ENCODE data around the gene RBM26. TPM values are rescaled to one million over a fixed set of nuclear protein-coding genes. Genes with fewer than 3 reads are reported as not detected.

Gene RBM26
- total RNA-seq, 4 donors from 2014 or later: 14.9 to 44.8 (median 23.1) TPM

GRCh38 chr13:79419365-79419764 lies 13.3 kb upstream of the RBM26 start:
- in situ Hi-C loops (cut with MboI; ENCODE audit: low sequenced_read_pairs in 4 of 4): loop anchor here in 2 of 4 donors (25.0 kb wide), 1 partner anchor 918 kb away; the partner anchor contains the start of gene SPRY2 (in 2 of the 2)
- intact Hi-C loops (cut with DNase I; ENCODE audit: low total_unique reads): no loop called here

GRCh38 chr13:79417741-79418140 lies 11.7 kb upstream of the RBM26 start:
- Histone ChIP-seq H3K9me3 (no peaks in the 10 kb centered on the region), H3K36me3 (peaks cover 0 to 5% of the 10 kb centered on the region in 2 donors), H3K27me3 (no peaks in the 10 kb centered on the region), H3K4me3 (no peak overlapping the region), H3K27ac (no peak overlapping the region), H3K4me1 (no peaks in the 10 kb centered on the region)
- no peak for ATAC-seq
- TF ChIP-seq POLR2A (IDR thresholded peaks at IDR 0.05) (no peak), CTCF (IDR thresholded peaks at IDR 0.05 in 4 of 5, conservative IDR thresholded peaks at IDR 0.05 in 1 of 5) (no peak)
- in situ Hi-C loops (cut with MboI; ENCODE audit: low sequenced_read_pairs in 4 of 4) (loop anchor here in 2 of 4 donors (25.0 kb wide), 1 partner anchor 920 kb away; the partner anchor contains the start of gene SPRY2 (in 2 of the 2)), intact Hi-C loops (cut with DNase I; ENCODE audit: low total_unique reads) (no loop called here)
- no peak for DNase-seq

More at GRCh38 chr13:79419365-79419764, 13.3 kb upstream of the RBM26 start:
- ATAC-seq (no peak), DNase-seq (no peak)
- no peak overlapping the region for H3K4me3 ChIP-seq
- H3K9me3 ChIP-seq: no peaks in the 10 kb centered on the region
- no peak overlapping the region for H3K27ac ChIP-seq
- H3K36me3 ChIP-seq: no peaks in the 10 kb centered on the region
- H3K4me1 ChIP-seq: no peaks in the 10 kb centered on the region
- no peak for TF ChIP-seq CTCF (IDR thresholded peaks at IDR 0.05 in 4 of 5, conservative IDR thresholded peaks at IDR 0.05 in 1 of 5)
- no peak for TF ChIP-seq POLR2A (IDR thresholded peaks at IDR 0.05)
- no peaks in the 10 kb centered on the region for H3K27me3 ChIP-seq

DNA sequence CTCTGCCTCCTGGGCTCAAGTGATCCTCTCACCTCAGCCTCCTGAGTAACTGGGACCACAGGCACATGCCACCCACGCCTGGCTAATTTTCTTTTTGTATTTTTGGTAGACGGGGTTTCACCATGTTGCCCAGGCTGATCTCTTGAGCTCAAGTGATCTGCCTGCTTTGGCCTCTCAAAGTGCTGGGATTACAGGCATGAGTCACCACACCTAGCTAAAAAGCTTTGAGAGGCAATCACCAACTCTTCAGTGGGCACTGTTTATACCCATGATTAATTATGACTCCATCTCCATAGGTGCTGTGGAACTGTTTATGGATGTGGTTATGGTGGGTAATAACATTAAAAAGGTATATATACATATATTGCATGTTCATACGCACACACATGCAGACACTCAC lies 7.5 kb upstream of the RBM26 start:
- intact Hi-C loops (cut with DNase I; ENCODE audit: low total_unique reads) (no loop called here), in situ Hi-C loops (cut with MboI; ENCODE audit: low sequenced_read_pairs in 4 of 4) (loop anchor here in 2 of 4 donors (25.0 kb wide), 1 partner anchor 924 kb away; the partner anchor contains the start of gene SPRY2 (in 2 of the 2))
- DNase-seq (no peak), ATAC-seq (no peak)
- TF ChIP-seq CTCF (IDR thresholded peaks at IDR 0.05 in 4 of 5, conservative IDR thresholded peaks at IDR 0.05 in 1 of 5) (no peak), POLR2A (IDR thresholded peaks at IDR 0.05) (no peak)
- no peaks in the 10 kb centered on the region for H3K9me3 ChIP-seq
- no peaks in the 10 kb centered on the region for H3K27me3 ChIP-seq
- H3K4me1 ChIP-seq: peaks cover 0 to 6% of the 10 kb centered on the region in 2 donors
- H3K4me3 ChIP-seq: no peak overlapping the region
- H3K36me3 ChIP-seq: peaks cover 0 to 5% of the 10 kb centered on the region in 2 donors
- no peak overlapping the region for H3K27ac ChIP-seq

GRCh38 chr13:79409828-79410227 lies 3.8 kb upstream of the RBM26 start:
- Histone ChIP-seq H3K9me3 (no peaks in the 10 kb centered on the region), H3K4me3 (no peak overlapping the region), H3K36me3 (peaks cover 0 to 5% of the 10 kb centered on the region in 2 donors), H3K27ac (no peak overlapping the region), H3K4me1 (peaks cover 14 to 17% of the 10 kb centered on the region in 2 donors), H3K27me3 (no peaks in the 10 kb centered on the region)
- ATAC-seq: no peak
- in situ Hi-C loops (cut with MboI; ENCODE audit: low sequenced_read_pairs in 4 of 4): loop anchor here in 2 of 4 donors (25.0 kb wide), 1 partner anchor 927 kb away; the partner anchor contains the start of gene SPRY2 (in 2 of the 2)
- intact Hi-C loops (cut with DNase I; ENCODE audit: low total_unique reads): loop anchor here (5.0 to 10.0 kb wide), 3 partner anchors 72 to 932 kb away; partner anchors contain the start of genes NDFIP2 and SPRY2
- DNase-seq: no peak
- TF ChIP-seq CTCF (IDR thresholded peaks at IDR 0.05 in 4 of 5, conservative IDR thresholded peaks at IDR 0.05 in 1 of 5) (no peak), POLR2A (IDR thresholded peaks at IDR 0.05) (no peak)
